B cell (primary cell): ENCODE measurements around the gene HS3ST3B1.

Source experiments
- EZH2 ChIP-seq: IDR thresholded peaks from 2 replicates; pipeline ENCODE4 v1.6.1; 2012; ENCODE audit warnings: borderline replicate concordance, low read depth, mild to moderate bottlenecking, moderate library complexity, low read length; ENCODE audit not compliant: insufficient read depth, poor library complexity, severe bottlenecking
- TF ChIP-seq, protein P1 (sequence below): fragments of 200-600 bp; IDR thresholded peaks from one replicate; pipeline ENCODE4 v1.8.0; 2022; ENCODE audit warnings: antibody characterized with exemption, mild to moderate bottlenecking

GRCh38 chr17:14352136-14352535 is 51.3 kb downstream of the HS3ST3B1 start:
- TF ChIP-seq, protein P1, sequence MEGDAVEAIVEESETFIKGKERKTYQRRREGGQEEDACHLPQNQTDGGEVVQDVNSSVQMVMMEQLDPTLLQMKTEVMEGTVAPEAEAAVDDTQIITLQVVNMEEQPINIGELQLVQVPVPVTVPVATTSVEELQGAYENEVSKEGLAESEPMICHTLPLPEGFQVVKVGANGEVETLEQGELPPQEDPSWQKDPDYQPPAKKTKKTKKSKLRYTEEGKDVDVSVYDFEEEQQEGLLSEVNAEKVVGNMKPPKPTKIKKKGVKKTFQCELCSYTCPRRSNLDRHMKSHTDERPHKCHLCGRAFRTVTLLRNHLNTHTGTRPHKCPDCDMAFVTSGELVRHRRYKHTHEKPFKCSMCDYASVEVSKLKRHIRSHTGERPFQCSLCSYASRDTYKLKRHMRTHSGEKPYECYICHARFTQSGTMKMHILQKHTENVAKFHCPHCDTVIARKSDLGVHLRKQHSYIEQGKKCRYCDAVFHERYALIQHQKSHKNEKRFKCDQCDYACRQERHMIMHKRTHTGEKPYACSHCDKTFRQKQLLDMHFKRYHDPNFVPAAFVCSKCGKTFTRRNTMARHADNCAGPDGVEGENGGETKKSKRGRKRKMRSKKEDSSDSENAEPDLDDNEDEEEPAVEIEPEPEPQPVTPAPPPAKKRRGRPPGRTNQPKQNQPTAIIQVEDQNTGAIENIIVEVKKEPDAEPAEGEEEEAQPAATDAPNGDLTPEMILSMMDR = no peak
- no peak for TF ChIP-seq EZH2
